Lung (tissue), 12 donors: ENCODE data around the gene HTR2B. TPM values are rescaled to one million over a fixed set of nuclear protein-coding genes. Genes with fewer than 3 reads are reported as not detected.

Source experiments
- ATAC-seq: fragments of 200-7000 bp; cut with Tn5 transposase; one replicate; pipeline ENCODE4 v1.9.1; 2020; ENCODE audit warnings: moderate number of reproducible peaks; ENCODE audit not compliant: insufficient read depth, low FRiP score
- DNase-seq, 3 donors: peaks; one replicate each; pipeline ENCODE4 v3.0.0-alpha.2; 2013 to 2017
- H3K27ac ChIP-seq, 2 donors: one replicate each; pipeline ENCODE4 v1.5.1; 2013; ENCODE audit warnings: mild to moderate bottlenecking in 2 of 2, moderate library complexity in 2 of 2, control low read depth in 1 of 2, inconsistent platforms in 1 of 2, low read depth in 1 of 2, low read length in 1 of 2
- H3K27me3 ChIP-seq, 3 donors: one replicate each; pipeline ENCODE4 v1.5.1; 2013; ENCODE audit warnings: low read length in 2 of 3; ENCODE audit not compliant: control insufficient read depth in 3 of 3, insufficient read depth in 3 of 3
- H3K36me3 ChIP-seq, 4 donors: one replicate each; pipeline ENCODE4 v1.5.1; 2013; ENCODE audit warnings: low read length in 4 of 4, mild to moderate bottlenecking in 1 of 4, moderate library complexity in 1 of 4; ENCODE audit not compliant: control insufficient read depth in 4 of 4, insufficient read depth in 4 of 4
- H3K4me1 ChIP-seq, 5 donors: one replicate each; pipeline ENCODE4 v1.5.1; 2013; ENCODE audit warnings: low read length in 5 of 5, mild to moderate bottlenecking in 2 of 5, moderate library complexity in 1 of 5; ENCODE audit not compliant: control insufficient read depth in 5 of 5, insufficient read depth in 5 of 5
- H3K4me3 ChIP-seq: one replicate; pipeline ENCODE4 v1.5.1; 2013; ENCODE audit warnings: mild to moderate bottlenecking, control low read depth, moderate library complexity
- H3K9ac ChIP-seq, 2 donors: one replicate each; pipeline ENCODE4 v1.5.1; 2013; ENCODE audit warnings: low read length in 2 of 2, control low read depth in 1 of 2; ENCODE audit not compliant: insufficient read depth in 1 of 2
- H3K9me3 ChIP-seq, 4 donors: one replicate each; pipeline ENCODE4 v1.5.1; 2013; ENCODE audit warnings: low read length in 3 of 4, mild to moderate bottlenecking in 1 of 4, moderate library complexity in 1 of 4; ENCODE audit not compliant: control insufficient read depth in 4 of 4, insufficient read depth in 3 of 4
- CTCF ChIP-seq: IDR thresholded peaks from 2 replicates; pipeline ENCODE4 v1.5.1; 2012; ENCODE audit warnings: mild to moderate bottlenecking; ENCODE audit errors: control extremely low read depth, extremely low read depth
- WGBS, 2 donors: extraction: QIAGEN DNeasy Blood & Tissue Kit; methylation state at CpG; one replicate each; pipeline ENCODE4 v1.1.7; 2013; 5-methylcytosine and 5-hydroxymethylcytosine counted together
- polyA plus RNA-seq, 2 donors: library from polyadenylated mRNA; stranded (reverse); fragments of 200-250 nt; gene quantifications; one replicate each; pipeline ENCODE4 v1.2.1, GENCODE V29; 2013
- total RNA-seq, 2 donors: library from RNA; depleted of rRNA in 1 of 2; stranded (reverse); fragments of >200 nt in 1 of 2; gene quantifications; one replicate each; pipeline ENCODE4 v1.2.1, GENCODE V29; 2014 to 2021
- donor health status: control.
- donor health status: control.
- donor health status: Bipolar disorder and iron deficiency.
- donor health status: healthy.
- donor health status: DM: yes; HTN: yes; CAD: no.

HTR2B gene
- total and polyA plus RNA-seq, 4 donors, result 0.09 to 0.31 (median 0.16) TPM

- DNase-seq, result no peak
- Histone ChIP-seq H3K27me3 (no peaks in the 10 kb centered on the region), H3K4me3 (no peak overlapping the region), H3K9me3 (peaks cover 0 to under 1% (median under 1%) of the 10 kb centered on the region in 4 donors), H3K4me1 (no peaks in the 10 kb centered on the region), H3K9ac (no peak overlapping the region), H3K36me3 (peaks cover 9 to 28% (median 16%) of the 10 kb centered on the region in 4 donors), H3K27ac (no peak overlapping the region)
- TF ChIP-seq CTCF, result no peak
- WGBS, 2 donors, result 89 to 96% methylated on average over 5 of the region's 5 CpGs
- no peak for ATAC-seq
These were observed 30.9 kb downstream of the HTR2B start for GRCh38 chr2:231093933-231094332.

- H3K9me3 ChIP-seq, result no peaks in the 10 kb centered on the region
- ATAC-seq (no peak), DNase-seq (no peak)
- TF ChIP-seq CTCF, result no peak
- no peak overlapping the region for H3K9ac ChIP-seq
- H3K4me3 ChIP-seq, result no peak overlapping the region
- peaks cover 10 to 34% (median 28%) of the 10 kb centered on the region in 4 donors for H3K36me3 ChIP-seq
- no peak overlapping the region for H3K27ac ChIP-seq
- H3K27me3 ChIP-seq, result no peaks in the 10 kb centered on the region
- no peaks in the 10 kb centered on the region for H3K4me1 ChIP-seq
- 67 to 83% methylated on average over 4 of the region's 4 CpGs for WGBS, 2 donors
These were observed 36.1 kb downstream of the HTR2B start for GRCh38 chr2:231088754-231089153.

GRCh38 chr2:231084565-231084964, 40.3 kb downstream of the HTR2B start:
- H3K36me3 ChIP-seq, result peaks cover 32 to 48% (median 37%) of the 10 kb centered on the region in 4 donors
- no peak for TF ChIP-seq CTCF
- no peak for DNase-seq
- WGBS, 2 donors, result 29 to 69% methylated on average over 1 of the region's 1 CpG
- no peak overlapping the region for H3K9ac ChIP-seq
- no peaks in the 10 kb centered on the region for H3K4me1 ChIP-seq
- no peaks in the 10 kb centered on the region for H3K9me3 ChIP-seq
- no peak overlapping the region for H3K4me3 ChIP-seq
- no peaks in the 10 kb centered on the region for H3K27me3 ChIP-seq
- no peak overlapping the region for H3K27ac ChIP-seq
- ATAC-seq, result no peak
